Common myeloid progenitor, CD34-positive (primary cell): ENCODE data around the gene G6PC3. TPM values are rescaled to one million over a fixed set of nuclear protein-coding genes. Genes with fewer than 3 reads are reported as not detected.
A peak's percentile ranks its signal among the peaks of the same experiment; 100 is the strongest.
"Not testable (repeated sequence)": the region's sequence is repeated elsewhere in the genome, so short reads cannot be mapped to it uniquely, and the experiment has no call there.

Source experiments
- CTCF ChIA-PET: fragments of 350-600 bp; sonication (Branson Sonifier 250); formaldehyde crosslinking; loops from one replicate; lab custom pipeline; 2021; ENCODE audit warnings: antibody characterized with exemption; lab: Charles Lee
- POLR2A ChIA-PET: fragments of 350-600 bp; sonication (Branson Sonifier 250); formaldehyde crosslinking; loops from one replicate; lab custom pipeline; 2021; ENCODE audit warnings: antibody characterized with exemption; lab: Charles Lee
- DNase-seq, 3 donors: peaks; one replicate each; pipeline versions ENCODE4 v3.0.0 to v3.0.0-alpha.2; 2013
- H3K27ac ChIP-seq, 2 experiments: 1 replicate in 1 of 2; 2 replicates in 1 of 2; pipeline ENCODE4 v1.7.0; 2013; ENCODE audit warnings: inconsistent platforms in 2 of 2, low read length in 2 of 2, mild to moderate bottlenecking in 2 of 2, low read depth in 1 of 2, moderate library complexity in 1 of 2; ENCODE audit not compliant: severe bottlenecking in 2 of 2, insufficient read depth in 1 of 2, poor library complexity in 1 of 2
- H3K27me3 ChIP-seq, 5 experiments: replicated peaks in 2 of 5; 1 replicate in 3 of 5; 2 replicates in 2 of 5; pipeline versions ENCODE4 v1.6.1 to v1.7.0; 2013; ENCODE audit warnings: low read length in 4 of 5, mild to moderate bottlenecking in 2 of 5, moderate library complexity in 2 of 5, inconsistent platforms in 1 of 5; ENCODE audit not compliant: insufficient read depth in 5 of 5, control insufficient read depth in 4 of 5
- H3K36me3 ChIP-seq, 4 experiments: 1 replicate in 2 of 4; 2 replicates in 2 of 4; pipeline versions ENCODE4 v1.6.1 to v1.7.0; 2013; ENCODE audit warnings: low read length in 3 of 4, control low read depth in 1 of 4, mild to moderate bottlenecking in 1 of 4; ENCODE audit not compliant: control insufficient read depth in 4 of 4, insufficient read depth in 4 of 4
- H3K4me1 ChIP-seq, 4 experiments: 1 replicate in 3 of 4; 2 replicates in 1 of 4; pipeline versions ENCODE4 v1.6.1 to v1.7.1; 2013; ENCODE audit warnings: low read length in 3 of 4, mild to moderate bottlenecking in 3 of 4, control low read depth in 1 of 4, inconsistent platforms in 1 of 4, moderate library complexity in 1 of 4; ENCODE audit not compliant: control insufficient read depth in 4 of 4, insufficient read depth in 4 of 4; ENCODE audit errors: control extremely low read depth in 1 of 4
- H3K4me3 ChIP-seq, 7 experiments: 1 replicate in 4 of 7; 2 replicates in 3 of 7; pipeline versions ENCODE4 v1.5.1 to v1.7.0; 2013; ENCODE audit warnings: mild to moderate bottlenecking in 7 of 7, low read length in 6 of 7, moderate library complexity in 6 of 7, inconsistent platforms in 2 of 7, low read depth in 2 of 7, control low read depth in 1 of 7; ENCODE audit not compliant: insufficient read depth in 4 of 7, control insufficient read depth in 1 of 7; ENCODE audit errors: extremely low read depth in 1 of 7
- H3K9me3 ChIP-seq, 5 experiments: 1 replicate in 4 of 5; 2 replicates in 1 of 5; pipeline versions ENCODE4 v1.6.1 to v1.7.1; 2013; ENCODE audit warnings: low read length in 4 of 5, mild to moderate bottlenecking in 2 of 5, inconsistent platforms in 1 of 5, low read depth in 1 of 5, moderate library complexity in 1 of 5; ENCODE audit not compliant: control insufficient read depth in 4 of 5, insufficient read depth in 2 of 5; ENCODE audit errors: control extremely low read depth in 1 of 5
- WGBS: methylation state at CpG from one replicate; pipeline ENCODE4 v1.1.5; 2013; ENCODE audit not compliant: insufficient coverage; 5-methylcytosine and 5-hydroxymethylcytosine counted together
- polyA plus RNA-seq: library from polyadenylated mRNA; unstranded; fragments of 120-200 nt; gene quantifications from one replicate; pipeline ENCODE4 v1.2.1, GENCODE V29; 2013

Gene G6PC3, protein sequence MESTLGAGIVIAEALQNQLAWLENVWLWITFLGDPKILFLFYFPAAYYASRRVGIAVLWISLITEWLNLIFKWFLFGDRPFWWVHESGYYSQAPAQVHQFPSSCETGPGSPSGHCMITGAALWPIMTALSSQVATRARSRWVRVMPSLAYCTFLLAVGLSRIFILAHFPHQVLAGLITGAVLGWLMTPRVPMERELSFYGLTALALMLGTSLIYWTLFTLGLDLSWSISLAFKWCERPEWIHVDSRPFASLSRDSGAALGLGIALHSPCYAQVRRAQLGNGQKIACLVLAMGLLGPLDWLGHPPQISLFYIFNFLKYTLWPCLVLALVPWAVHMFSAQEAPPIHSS
- 49.2 TPM for polyA plus RNA-seq

GRCh38 chr17:44070455-44071197 lies at the start of gene G6PC3:
TSS of gene G6PC3 (plus strand) at chr17:44070735. CDS start at chr17:44070966, 231 bp downstream.
- no peaks in the 10 kb centered on the region for H3K27me3 ChIP-seq
- peaks cover 15 to 43% (median 35%) of the 10 kb centered on the region in 4 experiments for H3K4me1 ChIP-seq
- 0% methylated on average over 48 of the region's 53 CpGs for WGBS
- H3K9me3 ChIP-seq, result no peaks in the 10 kb centered on the region
- H3K27ac ChIP-seq, result peak within 1 kb of the TSS; percentile 46 to 78
- ChIA-PET POLR2A (interaction anchor here (0.7 to 1.0 kb wide), 3 partner anchors 17 to 72 kb away, joined by 3 to 9 read pairs (median 4); no protein-coding TSS in a partner anchor), CTCF (interaction anchor here (2.6 kb wide), 1 partner anchor 13 kb away, joined by 13 read pairs; no protein-coding TSS in a partner anchor)
- H3K36me3 ChIP-seq, result peaks cover 0 to 27% (median 12%) of the 10 kb centered on the region in 4 experiments
- peak; percentile 94 to 97 (median 95) for DNase-seq
- H3K4me3 ChIP-seq, result peak within 1 kb of the TSS; percentile 47 to 91 (median 73)

- H3K27ac ChIP-seq, H3K9me3 ChIP-seq, H3K4me3 ChIP-seq, H3K27me3 ChIP-seq, POLR2A ChIA-PET, DNase-seq, H3K4me1 ChIP-seq: not testable (repeated sequence)
- H3K36me3 ChIP-seq, result peaks cover 0 to 11% (median 5%) of the 10 kb centered on the region in 4 experiments
- 100% methylated on average over 5 of the region's 7 CpGs for WGBS
- CTCF ChIA-PET, result interaction anchor here (1.2 kb wide), 2 partner anchors 14 to 102 kb away, joined by 3 read pairs; partner anchors contain the start of gene HDAC5
Observed at GRCh38 chr17:44021227-44021626, 49.3 kb upstream of the G6PC3 start.

- no peak overlapping the region for H3K27ac ChIP-seq
- H3K4me3 ChIP-seq, result no peak overlapping the region
- no peak for DNase-seq
- peaks cover 0 to 11% (median 5%) of the 10 kb centered on the region in 4 experiments for H3K36me3 ChIP-seq
- H3K27me3 ChIP-seq, result no peaks in the 10 kb centered on the region
- no peaks in the 10 kb centered on the region for H3K4me1 ChIP-seq
- ChIA-PET POLR2A (no interaction called here), CTCF (interaction anchor here (1.0 to 1.2 kb wide), 4 partner anchors 15 to 101 kb away, joined by 3 read pairs; partner anchors contain the start of gene HDAC5)
- no peaks in the 10 kb centered on the region for H3K9me3 ChIP-seq
- WGBS, result 85% methylated on average over 2 of the region's 2 CpGs
Observed at GRCh38 chr17:44022246-44022645, 48.3 kb upstream of the G6PC3 start.

- Histone ChIP-seq H3K4me3 (no peak overlapping the region), H3K27me3 (no peaks in the 10 kb centered on the region), H3K4me1 (no peaks in the 10 kb centered on the region), H3K36me3 (peaks cover 0 to 16% (median 10%) of the 10 kb centered on the region in 4 experiments), H3K27ac (no peak overlapping the region), H3K9me3 (no peaks in the 10 kb centered on the region)
- ChIA-PET POLR2A (no interaction called here), CTCF (interaction anchor here (1.4 kb wide), 1 partner anchor 18 kb away, joined by 6 read pairs; no protein-coding TSS in a partner anchor)
- no peak for DNase-seq
- WGBS, result 95% methylated on average over 19 of the region's 22 CpGs
Observed at GRCh38 chr17:44023545-44024270, 46.8 kb upstream of the G6PC3 start.

DNA sequence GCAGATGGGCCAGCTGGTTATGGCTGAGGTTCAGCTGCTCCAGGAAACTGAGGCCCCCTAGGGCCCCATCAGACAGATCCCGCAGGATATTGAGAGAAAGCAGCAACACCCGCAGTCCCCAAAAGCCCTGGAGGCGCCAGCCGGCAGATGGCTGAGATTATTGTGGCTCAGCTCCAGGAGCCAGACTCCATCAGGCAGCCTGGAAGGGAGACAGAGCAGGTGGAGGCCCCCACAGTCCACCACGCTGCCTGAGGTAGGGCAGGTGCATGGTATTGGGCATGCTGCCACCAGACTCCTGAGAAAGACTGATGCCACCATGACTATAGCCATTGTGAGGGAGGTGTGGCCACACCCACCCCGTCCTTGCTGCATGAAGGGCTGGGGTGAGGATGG lies 46.3 kb upstream of the G6PC3 start:
- POLR2A ChIA-PET, result no interaction called here
- 98% methylated on average over 4 of the region's 6 CpGs for WGBS
- H3K36me3 ChIP-seq, result peaks cover 0 to 21% (median 13%) of the 10 kb centered on the region in 4 experiments
- H3K4me3 ChIP-seq, result no peak overlapping the region
- no peaks in the 10 kb centered on the region for H3K27me3 ChIP-seq
- H3K4me1 ChIP-seq, result no peaks in the 10 kb centered on the region
- no peaks in the 10 kb centered on the region for H3K9me3 ChIP-seq
- H3K27ac ChIP-seq, result no peak overlapping the region
- CTCF ChIA-PET, result no interaction called here
- no peak for DNase-seq

GRCh38 chr17:44024853-44025252 lies 45.7 kb upstream of the G6PC3 start:
- Histone ChIP-seq H3K27ac (no peak overlapping the region), H3K4me1 (no peaks in the 10 kb centered on the region), H3K36me3 (peaks cover 0 to 27% (median 16%) of the 10 kb centered on the region in 4 experiments), H3K4me3 (no peak overlapping the region), H3K27me3 (no peaks in the 10 kb centered on the region), H3K9me3 (no peaks in the 10 kb centered on the region)
- WGBS, result 98% methylated on average over 4 of the region's 4 CpGs
- ChIA-PET CTCF (interaction anchor here (0.9 to 1.3 kb wide), 2 partner anchors 16 to 81 kb away, joined by 3 to 4 read pairs; no protein-coding TSS in a partner anchor), POLR2A (no interaction called here)
- DNase-seq, result no peak
